HG03025 (cell line): Measurements from ENCODE around the gene IZUMO2.
"Not testable (repeated sequence)": the region's sequence is repeated elsewhere in the genome, so short reads cannot be mapped to it uniquely, and the experiment has no call there.

Experiments
- ATAC-seq: cut with Tn5 transposase; IDR thresholded peaks from one replicate; pipeline ENCODE4 v1.9.1; 2021; ENCODE audit warnings: mild to moderate bottlenecking, moderate library complexity; ENCODE audit not compliant: unreplicated experiment, low FRiP score

IZUMO2 gene

GRCh38 chr19:50140118-50140845 lies 22.8 kb downstream of the IZUMO2 start:
- ATAC-seq: not testable (repeated sequence)

- not testable (repeated sequence) for ATAC-seq
These were observed 26.3 kb downstream of the IZUMO2 start for GRCh38 chr19:50136603-50137365.

- ATAC-seq: not testable (repeated sequence)
These were observed 27.1 kb downstream of the IZUMO2 start for GRCh38 chr19:50135856-50136602.

- not testable (repeated sequence) for ATAC-seq
These were observed 28.0 kb downstream of the IZUMO2 start for GRCh38 chr19:50134777-50135719.

GRCh38 chr19:50133518-50134492 lies 29.3 kb downstream of the IZUMO2 start:
- ATAC-seq: not testable (repeated sequence)

GRCh38 chr19:50104012-50104411 lies 59.1 kb downstream of the IZUMO2 start:
- not testable (repeated sequence) for ATAC-seq

- ATAC-seq: not testable (repeated sequence)
These were observed 59.7 kb downstream of the IZUMO2 start for GRCh38 chr19:50103405-50103804.
